Activated CD8-positive, alpha-beta T cell treated with anti-CD3 and anti-CD28 coated beads, Interleukin-2, amount 10 ng/mL, durations not matched to agents 7 days and 5 days (primary cell): ENCODE measurements around the gene CSF3R. TPM values are rescaled to one million over a fixed set of nuclear protein-coding genes. Genes with fewer than 3 reads are reported as not detected.

Experiments used
- ATAC-seq: fragments of 150-1000 bp; cut with Tn5 transposase; one replicate; pipeline ENCODE4 v1.10.0; 2021; ENCODE audit warnings: moderate library complexity
- CTCF ChIA-PET: fragments of 350-600 bp; sonication (Branson Sonifier 250); formaldehyde crosslinking; loops from one replicate; lab custom pipeline; 2021; ENCODE audit warnings: antibody characterized with exemption; lab: Charles Lee
- POLR2A ChIA-PET: fragments of 350-600 bp; sonication (Branson Sonifier 250); formaldehyde crosslinking; loops from one replicate; lab custom pipeline; 2021; ENCODE audit warnings: antibody characterized with exemption; lab: Charles Lee
- DNase-seq: peaks from one replicate; pipeline ENCODE4 v3.0.0-alpha.2; 2020
- H3K27ac Mint-ChIP-seq: one replicate; pipeline ENCODE4 v1.8.0; 2021; ENCODE audit warnings: mild to moderate bottlenecking, mixed read lengths
- H3K27me3 Mint-ChIP-seq: one replicate; pipeline ENCODE4 v1.8.0; 2021; ENCODE audit warnings: low read depth, mixed read lengths
- H3K36me3 Mint-ChIP-seq: one replicate; pipeline ENCODE4 v1.8.0; 2021; ENCODE audit warnings: low read depth, mixed read lengths
- H3K4me1 Mint-ChIP-seq: one replicate; pipeline ENCODE4 v1.8.0; 2021; ENCODE audit warnings: low read depth, mixed read lengths
- H3K4me3 Mint-ChIP-seq: one replicate; pipeline ENCODE4 v1.8.0; 2021; ENCODE audit warnings: mild to moderate bottlenecking, mixed read lengths
- H3K9me3 Mint-ChIP-seq: one replicate; pipeline ENCODE4 v1.8.0; 2022; ENCODE audit warnings: mixed read lengths; ENCODE audit not compliant: insufficient read depth
- total RNA-seq, 2 experiments: library from RNA; stranded (reverse); gene quantifications; one replicate each; pipeline ENCODE4 v1.2.3, GENCODE V29; 2021

Gene CSF3R
- total RNA-seq, 2 experiments from 2014 or later = 0.05 TPM; not detected in 1

GRCh38 chr1:36464605-36465393, 17.9 kb downstream of the CSF3R start:
- peaks cover 53% of the 10 kb centered on the region for H3K4me1 Mint-ChIP-seq
- CTCF ChIA-PET = interaction anchor here (0.9 to 1.6 kb wide), 3 partner anchors 13 to 88 kb away, joined by 3 read pairs; no protein-coding TSS in a partner anchor
- peaks cover 33% of the 10 kb centered on the region for H3K36me3 Mint-ChIP-seq
- peak; percentile 53 for ATAC-seq
- no peaks in the 10 kb centered on the region for H3K27me3 Mint-ChIP-seq
- no peaks in the 10 kb centered on the region for H3K9me3 Mint-ChIP-seq
- H3K27ac Mint-ChIP-seq = peak overlapping the region; percentile 99
- POLR2A ChIA-PET = interaction anchor here (0.7 to 1.9 kb wide), 5 partner anchors 10 to 310 kb away, joined by 3 to 21 read pairs (median 5); partner anchors contain the start of gene OSCP1
- peak overlapping the region; percentile 100 for H3K4me3 Mint-ChIP-seq
- DNase-seq = no peak

- peak; percentile 98 for DNase-seq
- H3K4me3 Mint-ChIP-seq = peak within 1 kb of the TSS; percentile 100
- peaks cover 41% of the 10 kb centered on the region for H3K36me3 Mint-ChIP-seq
- H3K27me3 Mint-ChIP-seq = no peaks in the 10 kb centered on the region
- peak; percentile 94 for ATAC-seq
- peaks cover 61% of the 10 kb centered on the region for H3K4me1 Mint-ChIP-seq
- peak within 1 kb of the TSS; percentile 99 for H3K27ac Mint-ChIP-seq
- H3K9me3 Mint-ChIP-seq = no peaks in the 10 kb centered on the region
- CTCF ChIA-PET = interaction anchor here (0.5 to 1.6 kb wide), 5 partner anchors 13 to 272 kb away, joined by 3 read pairs; no protein-coding TSS in a partner anchor
- POLR2A ChIA-PET = interaction anchor here (0.7 to 1.9 kb wide), 7 partner anchors 9 to 309 kb away, joined by 3 to 21 read pairs (median 4); partner anchors contain the start of gene OSCP1
Observed at GRCh38 chr1:36463803-36464604, 18.7 kb downstream of the CSF3R start, which contains the start of gene MRPS15. MRPS15 (minus strand) TSS chr1:36464384; CDS start chr1:36464275, 109 bp downstream.

GRCh38 chr1:36463463-36463802, 19.3 kb downstream of the CSF3R start:
- H3K9me3 Mint-ChIP-seq = no peaks in the 10 kb centered on the region
- ChIA-PET POLR2A (interaction anchor here (0.9 to 1.9 kb wide), 6 partner anchors 8 to 97 kb away, joined by 3 to 21 read pairs (median 4); partner anchors contain the start of gene OSCP1), CTCF (interaction anchor here (0.9 kb wide), 1 partner anchor 53 kb away, joined by 3 read pairs; no protein-coding TSS in a partner anchor)
- peaks cover 67% of the 10 kb centered on the region for H3K4me1 Mint-ChIP-seq
- no peak for DNase-seq
- peak overlapping the region; percentile 99 for H3K27ac Mint-ChIP-seq
- H3K4me3 Mint-ChIP-seq = peak overlapping the region; percentile 100
- ATAC-seq = no peak
- H3K36me3 Mint-ChIP-seq = peaks cover 47% of the 10 kb centered on the region
- no peaks in the 10 kb centered on the region for H3K27me3 Mint-ChIP-seq

- Mint-ChIP-seq H3K36me3 (peaks cover 80% of the 10 kb centered on the region), H3K4me1 (peaks cover 82% of the 10 kb centered on the region), H3K27ac (peak overlapping the region; percentile 92), H3K9me3 (no peaks in the 10 kb centered on the region), H3K27me3 (no peaks in the 10 kb centered on the region), H3K4me3 (peak overlapping the region; percentile 60)
- peak; percentile 49 for DNase-seq
- ATAC-seq = peak; percentile 40
- POLR2A ChIA-PET = interaction anchor here (0.6 to 1.8 kb wide), 3 partner anchors 8 to 298 kb away, joined by 3 to 10 read pairs (median 3); partner anchors contain the start of gene OSCP1
- CTCF ChIA-PET = interaction anchor here (1.1 to 3.0 kb wide), 3 partner anchors 8 to 89 kb away, joined by 4 to 9 read pairs (median 4); partner anchors contain the start of gene OSCP1
Observed at GRCh38 chr1:36458910-36459309, 23.8 kb downstream of the CSF3R start.

- H3K36me3 Mint-ChIP-seq = peaks cover 75% of the 10 kb centered on the region
- H3K27ac Mint-ChIP-seq = peak overlapping the region; percentile 92
- ChIA-PET POLR2A (interaction anchor here (0.7 to 1.8 kb wide), 2 partner anchors 7 to 22 kb away, joined by 3 to 10 read pairs; partner anchors contain the start of gene OSCP1), CTCF (interaction anchor here (3.0 kb wide), 1 partner anchor 11 kb away, joined by 9 read pairs; no protein-coding TSS in a partner anchor)
- H3K9me3 Mint-ChIP-seq = no peaks in the 10 kb centered on the region
- H3K4me3 Mint-ChIP-seq = peak overlapping the region; percentile 70
- ATAC-seq (peak; percentile 58), DNase-seq (peak; percentile 52)
- peaks cover 73% of the 10 kb centered on the region for H3K4me1 Mint-ChIP-seq
- no peaks in the 10 kb centered on the region for H3K27me3 Mint-ChIP-seq
Observed at GRCh38 chr1:36457691-36458090, 25.0 kb downstream of the CSF3R start.

- DNase-seq (no peak), ATAC-seq (peak; percentile 35)
- POLR2A ChIA-PET = no interaction called here
- H3K4me3 Mint-ChIP-seq = peak overlapping the region; percentile 55
- peak overlapping the region; percentile 82 for H3K27ac Mint-ChIP-seq
- no peaks in the 10 kb centered on the region for H3K27me3 Mint-ChIP-seq
- peaks cover 65% of the 10 kb centered on the region for H3K36me3 Mint-ChIP-seq
- peaks cover 67% of the 10 kb centered on the region for H3K4me1 Mint-ChIP-seq
- CTCF ChIA-PET = interaction anchor here (3.0 kb wide), 1 partner anchor 10 kb away, joined by 9 read pairs; no protein-coding TSS in a partner anchor
- H3K9me3 Mint-ChIP-seq = no peaks in the 10 kb centered on the region
Observed at GRCh38 chr1:36456391-36456928, 26.3 kb downstream of the CSF3R start.

GRCh38 chr1:36455386-36455785, 27.3 kb downstream of the CSF3R start:
- Mint-ChIP-seq H3K27me3 (no peaks in the 10 kb centered on the region), H3K4me1 (peaks cover 62% of the 10 kb centered on the region), H3K36me3 (peaks cover 54% of the 10 kb centered on the region), H3K9me3 (no peaks in the 10 kb centered on the region), H3K27ac (peak overlapping the region; percentile 59), H3K4me3 (no peak overlapping the region)
- ATAC-seq (no peak), DNase-seq (no peak)
- ChIA-PET CTCF (interaction anchor here (1.2 kb wide), 1 partner anchor 61 kb away, joined by 3 read pairs; no protein-coding TSS in a partner anchor), POLR2A (interaction anchor here (1.8 kb wide), 1 partner anchor 9 kb away, joined by 9 read pairs; the partner anchor contains the start of gene MRPS15)

GRCh38 chr1:36453600-36454388, 28.9 kb downstream of the CSF3R start:
- H3K4me3 Mint-ChIP-seq = no peak overlapping the region
- H3K27me3 Mint-ChIP-seq = no peaks in the 10 kb centered on the region
- no peaks in the 10 kb centered on the region for H3K9me3 Mint-ChIP-seq
- peaks cover 53% of the 10 kb centered on the region for H3K4me1 Mint-ChIP-seq
- ChIA-PET POLR2A (interaction anchor here (1.0 to 1.8 kb wide), 2 partner anchors 8 to 11 kb away, joined by 3 to 9 read pairs; partner anchors contain the start of gene MRPS15), CTCF (no interaction called here)
- ATAC-seq (no peak), DNase-seq (no peak)
- H3K27ac Mint-ChIP-seq = peak overlapping the region; percentile 37
- peaks cover 42% of the 10 kb centered on the region for H3K36me3 Mint-ChIP-seq

- Mint-ChIP-seq H3K27me3 (no peaks in the 10 kb centered on the region), H3K27ac (no peak overlapping the region), H3K4me3 (no peak overlapping the region), H3K36me3 (peaks cover 38% of the 10 kb centered on the region), H3K4me1 (peaks cover 45% of the 10 kb centered on the region), H3K9me3 (no peaks in the 10 kb centered on the region)
- DNase-seq = no peak
- CTCF ChIA-PET = no interaction called here
- ATAC-seq = no peak
- POLR2A ChIA-PET = interaction anchor here (1.0 kb wide), 1 partner anchor 8 kb away, joined by 3 read pairs; no protein-coding TSS in a partner anchor
Observed at GRCh38 chr1:36453051-36453450, 29.7 kb downstream of the CSF3R start.

- ChIA-PET POLR2A (interaction anchor here (0.6 to 3.5 kb wide), 5 partner anchors 8 to 64 kb away, joined by 3 to 21 read pairs (median 4); partner anchors contain the start of gene MRPS15), CTCF (interaction anchor here (1.0 to 1.6 kb wide), 5 partner anchors 8 to 165 kb away, joined by 3 to 5 read pairs (median 4); partner anchors contain the start of gene MRPS15)
- ATAC-seq = no peak
- Mint-ChIP-seq H3K27me3 (no peaks in the 10 kb centered on the region), H3K27ac (peak overlapping the region; percentile 91), H3K9me3 (no peaks in the 10 kb centered on the region), H3K36me3 (peaks cover 22% of the 10 kb centered on the region), H3K4me1 (peaks cover 32% of the 10 kb centered on the region), H3K4me3 (peak overlapping the region; percentile 87)
- no peak for DNase-seq
Observed at GRCh38 chr1:36450919-36451305, 31.8 kb downstream of the CSF3R start.
